NCI-H146 (cell line): ENCODE data around the gene DLGAP1.

Experiments used
- DNase-seq: peaks from one replicate; lab custom pipeline; 2025; lab: John Stamatoyannopoulos, UW

DLGAP1 gene

GRCh38 chr18:3530807-3531206 lies 924.3 kb downstream of the DLGAP1 start:
- no peak for DNase-seq

- no peak for DNase-seq
Measured at GRCh38 chr18:3529601-3530000, 925.5 kb downstream of the DLGAP1 start.

- no peak for DNase-seq
Measured at GRCh38 chr18:3529077-3529476, 926.0 kb downstream of the DLGAP1 start.

- DNase-seq, result no peak
Measured at GRCh38 chr18:3528231-3528630, 926.9 kb downstream of the DLGAP1 start.

GRCh38 chr18:3526421-3527354 lies 928.4 kb downstream of the DLGAP1 start:
- peak; percentile 74 for DNase-seq

- DNase-seq, result peak; percentile 12
Measured at GRCh38 chr18:3525870-3526420, 929.2 kb downstream of the DLGAP1 start.

GRCh38 chr18:3524706-3525105 lies 930.4 kb downstream of the DLGAP1 start:
- DNase-seq, result no peak

- DNase-seq, result no peak
Measured at GRCh38 chr18:3520230-3521085, 934.6 kb downstream of the DLGAP1 start.

- no peak for DNase-seq
Measured at GRCh38 chr18:3514312-3515216, 940.5 kb downstream of the DLGAP1 start.

GRCh38 chr18:3513481-3513880 lies 941.6 kb downstream of the DLGAP1 start:
- DNase-seq, result no peak

GRCh38 chr18:3511980-3512379 lies 943.1 kb downstream of the DLGAP1 start:
- DNase-seq, result no peak

GRCh38 chr18:3510896-3511295 lies 944.2 kb downstream of the DLGAP1 start:
- DNase-seq, result no peak

- no peak for DNase-seq
Measured at GRCh38 chr18:3510024-3510423, 945.1 kb downstream of the DLGAP1 start.

GRCh38 chr18:3508576-3509549 lies 946.2 kb downstream of the DLGAP1 start:
- DNase-seq, result no peak

GRCh38 chr18:3504637-3505036 lies 950.5 kb downstream of the DLGAP1 start:
- no peak for DNase-seq

GRCh38 chr18:3502650-3503049 lies 952.5 kb downstream of the DLGAP1 start:
- no peak for DNase-seq

- DNase-seq, result no peak
Measured at GRCh38 chr18:3500016-3500415, 955.1 kb downstream of the DLGAP1 start.

GRCh38 chr18:3499501-3499900 lies 955.6 kb downstream of the DLGAP1 start:
- no peak for DNase-seq

- peak; percentile 35 for DNase-seq
Measured at GRCh38 chr18:3498698-3499471, 956.2 kb downstream of the DLGAP1 start.
